Measurements from ENCODE around the gene HEPACAM2. TPM values are rescaled to one million over a fixed set of nuclear protein-coding genes. Genes with fewer than 3 reads are reported as not detected.

HEPACAM2 gene
- total RNA-seq, 1 donor from 2014 or later = 31.7 TPM

DNA sequence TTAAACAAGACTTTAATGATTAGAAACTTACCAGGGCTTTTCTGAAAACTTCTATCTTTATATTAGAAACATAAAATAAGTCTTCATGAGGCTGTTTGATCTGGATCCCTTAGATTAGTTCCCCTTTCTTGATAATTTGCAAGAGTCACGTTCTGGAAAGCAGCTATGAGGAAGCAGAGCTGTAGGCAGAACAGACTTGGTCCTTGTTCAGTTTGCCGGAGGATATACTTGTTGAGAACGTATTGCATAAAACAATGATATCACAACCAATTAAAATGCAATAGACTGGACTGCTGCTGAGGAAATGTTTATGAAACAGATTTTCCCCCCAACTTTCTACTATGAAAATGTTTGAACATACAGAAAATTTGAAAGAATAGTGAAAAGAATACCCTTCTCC is 80.9 kb downstream of the HEPACAM2 start:
- Mint-ChIP-seq H3K9me3 (ENCODE audit: low read depth) (no peaks in the 10 kb centered on the region), H3K4me3 (ENCODE audit: low read depth) (no peak overlapping the region), H3K27ac (no peak overlapping the region), H3K36me3 (ENCODE audit: insufficient read depth) (no peaks in the 10 kb centered on the region), H3K27me3 (peaks cover 5% of the 10 kb centered on the region), H3K4me1 (ENCODE audit: low read depth) (peaks cover 4% of the 10 kb centered on the region)
- TF ChIP-seq, protein P1, sequence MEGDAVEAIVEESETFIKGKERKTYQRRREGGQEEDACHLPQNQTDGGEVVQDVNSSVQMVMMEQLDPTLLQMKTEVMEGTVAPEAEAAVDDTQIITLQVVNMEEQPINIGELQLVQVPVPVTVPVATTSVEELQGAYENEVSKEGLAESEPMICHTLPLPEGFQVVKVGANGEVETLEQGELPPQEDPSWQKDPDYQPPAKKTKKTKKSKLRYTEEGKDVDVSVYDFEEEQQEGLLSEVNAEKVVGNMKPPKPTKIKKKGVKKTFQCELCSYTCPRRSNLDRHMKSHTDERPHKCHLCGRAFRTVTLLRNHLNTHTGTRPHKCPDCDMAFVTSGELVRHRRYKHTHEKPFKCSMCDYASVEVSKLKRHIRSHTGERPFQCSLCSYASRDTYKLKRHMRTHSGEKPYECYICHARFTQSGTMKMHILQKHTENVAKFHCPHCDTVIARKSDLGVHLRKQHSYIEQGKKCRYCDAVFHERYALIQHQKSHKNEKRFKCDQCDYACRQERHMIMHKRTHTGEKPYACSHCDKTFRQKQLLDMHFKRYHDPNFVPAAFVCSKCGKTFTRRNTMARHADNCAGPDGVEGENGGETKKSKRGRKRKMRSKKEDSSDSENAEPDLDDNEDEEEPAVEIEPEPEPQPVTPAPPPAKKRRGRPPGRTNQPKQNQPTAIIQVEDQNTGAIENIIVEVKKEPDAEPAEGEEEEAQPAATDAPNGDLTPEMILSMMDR (IDR thresholded peaks at IDR 0.05; ENCODE audit: unreplicated experiment) = no peak
- DNase-seq (ENCODE audit: low spot score, unreplicated experiment) = no peak

DNA sequence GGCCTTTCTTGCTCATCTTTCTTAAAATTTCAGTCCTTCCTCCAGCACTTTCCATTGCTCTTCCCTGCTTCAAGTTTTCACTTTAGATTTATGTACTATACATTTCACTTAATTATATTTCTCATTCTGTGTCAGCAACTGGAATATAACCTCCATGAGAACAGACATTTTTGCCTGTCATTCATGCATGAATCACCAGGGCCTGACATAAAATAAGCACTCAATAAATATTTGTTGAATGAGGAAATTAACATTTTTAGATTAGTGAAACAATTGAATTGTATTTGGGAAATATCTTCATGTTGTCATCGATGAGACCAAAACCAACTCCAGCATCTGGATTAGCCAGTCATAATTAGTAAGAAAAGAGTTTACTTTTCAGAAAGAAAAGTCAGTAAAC is 84.1 kb downstream of the HEPACAM2 start:
- no peaks in the 10 kb centered on the region for H3K9me3 Mint-ChIP-seq (ENCODE audit: low read depth)
- no peak overlapping the region for H3K4me3 Mint-ChIP-seq (ENCODE audit: low read depth)
- peaks cover 3% of the 10 kb centered on the region for H3K27me3 Mint-ChIP-seq
- no peak overlapping the region for H3K27ac Mint-ChIP-seq
- H3K36me3 Mint-ChIP-seq (ENCODE audit: insufficient read depth) = no peaks in the 10 kb centered on the region
- H3K4me1 Mint-ChIP-seq (ENCODE audit: low read depth) = peaks cover 4% of the 10 kb centered on the region
- DNase-seq (ENCODE audit: low spot score, unreplicated experiment) = no peak
- TF ChIP-seq, protein P1 (IDR thresholded peaks at IDR 0.05; ENCODE audit: unreplicated experiment) = no peak

DNA sequence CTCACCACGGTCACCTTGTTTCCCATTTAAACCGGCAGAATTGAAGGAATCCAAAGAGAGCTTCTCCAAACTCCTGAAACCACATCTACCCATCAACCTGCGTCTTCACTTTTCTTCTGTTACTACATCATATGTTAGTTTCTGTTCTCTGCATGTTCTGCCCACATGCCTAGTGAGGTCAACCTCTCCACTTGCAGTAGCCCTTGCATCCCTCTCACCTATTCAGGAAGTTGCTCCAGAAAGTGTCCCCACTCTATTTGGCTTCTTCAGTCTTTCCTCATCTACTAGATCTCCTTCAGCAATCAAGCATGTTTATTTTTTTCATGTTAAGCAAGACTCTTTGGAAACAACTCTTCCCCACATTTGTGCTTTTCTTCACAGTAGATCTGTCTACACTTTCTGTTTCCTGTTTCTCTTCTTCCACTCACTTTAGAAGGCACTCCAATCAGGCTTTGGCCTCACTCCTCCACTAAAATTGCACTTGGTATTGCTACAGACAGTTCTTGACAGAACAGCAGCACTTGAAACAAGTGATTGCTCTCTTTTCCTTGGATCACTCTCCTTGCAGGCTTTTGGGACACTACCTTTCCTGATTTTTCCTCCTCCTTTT is 85.6 kb downstream of the HEPACAM2 start:
- Mint-ChIP-seq H3K27ac (no peak overlapping the region), H3K36me3 (ENCODE audit: insufficient read depth) (no peaks in the 10 kb centered on the region)
- TF ChIP-seq, protein P1 (IDR thresholded peaks at IDR 0.05; ENCODE audit: unreplicated experiment) = no peak

DNA sequence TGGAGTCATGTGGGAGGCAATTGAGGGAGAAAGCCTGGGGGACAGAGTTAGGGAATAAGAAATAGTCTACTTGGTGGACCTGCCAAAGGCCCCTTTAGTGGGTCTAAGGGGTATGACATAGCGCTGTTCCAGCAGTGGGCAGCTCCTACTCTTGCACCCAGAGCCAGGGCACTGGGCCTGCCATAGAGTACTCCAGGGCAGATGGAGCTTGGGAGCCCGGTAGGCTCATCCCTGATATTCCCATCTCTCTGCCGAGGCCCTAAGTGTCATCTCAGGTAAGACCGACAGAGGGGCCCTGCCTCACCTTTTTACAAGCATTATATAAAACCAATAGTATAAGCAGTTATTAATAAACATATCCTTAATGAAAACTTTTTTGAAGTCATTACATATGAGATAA is 87.7 kb downstream of the HEPACAM2 start:
- no peaks in the 10 kb centered on the region for H3K36me3 Mint-ChIP-seq (ENCODE audit: insufficient read depth)
- no peaks in the 10 kb centered on the region for H3K4me1 Mint-ChIP-seq (ENCODE audit: low read depth)
- no peaks in the 10 kb centered on the region for H3K9me3 Mint-ChIP-seq (ENCODE audit: low read depth)
- H3K27me3 Mint-ChIP-seq = peaks cover 15% of the 10 kb centered on the region
- H3K4me3 Mint-ChIP-seq (ENCODE audit: low read depth) = no peak overlapping the region
- H3K27ac Mint-ChIP-seq = no peak overlapping the region
- DNase-seq (ENCODE audit: low spot score, unreplicated experiment) = no peak
- TF ChIP-seq, protein P1 (IDR thresholded peaks at IDR 0.05; ENCODE audit: unreplicated experiment) = no peak

More for the DNA sequence above, 85.6 kb downstream of the HEPACAM2 start:
- Mint-ChIP-seq H3K9me3 (ENCODE audit: low read depth) (no peaks in the 10 kb centered on the region), H3K4me3 (ENCODE audit: low read depth) (no peak overlapping the region), H3K27me3 (peaks cover 3% of the 10 kb centered on the region), H3K4me1 (ENCODE audit: low read depth) (no peaks in the 10 kb centered on the region)
- no peak for DNase-seq (ENCODE audit: low spot score, unreplicated experiment)

Other genes starting within 250 kb of the HEPACAM2 start
- gene SAMD9, start 108.5 kb downstream of the HEPACAM2 start, total RNA-seq = 0.24 and 0.29 TPM in 2 replicates
- gene SAMD9L, start 78.1 kb downstream of the HEPACAM2 start, total RNA-seq = not detected in 2 replicates
- 25.9 and 29.9 TPM in 2 replicates for gene VPS50, start 5.9 kb upstream of the HEPACAM2 start, total RNA-seq